HEK293 (cell line): Measurements from ENCODE around the gene RASA3.
"Not testable (repeated sequence)": the region's sequence is repeated elsewhere in the genome, so short reads cannot be mapped to it uniquely, and the experiment has no call there.

ENCODE experiments used
- CTCF ChIA-PET: fragments of 350-600 bp; formaldehyde crosslinking; extraction: SDS; loops from one replicate; lab custom pipeline; 2021; ENCODE audit warnings: antibody characterized with exemption; lab: Yijun Ruan, JAX
- POLR2A ChIA-PET: fragments of 300-600 bp; formaldehyde crosslinking; extraction: SDS; loops from one replicate; lab custom pipeline; 2020; ENCODE audit warnings: antibody characterized with exemption, inconsistent platforms; lab: Yijun Ruan, JAX
- H3K27ac ChIP-seq: fragments of 200-500 bp; sonication (Bioruptor generic); 2 replicates; pipeline ENCODE4 v1.5.1; 2014; ENCODE audit warnings: low read depth, low read length, control low read depth, inconsistent platforms; ENCODE audit errors: extremely low read depth
- H3K36me3 ChIP-seq, 2 experiments: fragments of 200-500 bp in 1 of 2; sonication (Bioruptor generic) in 1 of 2; 1 replicate in 1 of 2; 2 replicates in 1 of 2; pipeline ENCODE4 v1.5.1; 2014 to 2017; ENCODE audit warnings: inconsistent platforms in 2 of 2, low read length in 2 of 2; ENCODE audit not compliant: control insufficient read depth in 2 of 2, insufficient read depth in 1 of 2
- H3K4me1 ChIP-seq: fragments of 200-500 bp; sonication (Bioruptor generic); 2 replicates; pipeline ENCODE4 v1.5.1; 2014; ENCODE audit warnings: mild to moderate bottlenecking, low read length, inconsistent platforms; ENCODE audit not compliant: control insufficient read depth, insufficient read depth
- H3K4me3 ChIP-seq: 2 replicates; pipeline ENCODE4 v1.5.1; 2011; ENCODE audit warnings: low read depth, mild to moderate bottlenecking, control low read depth, low read length, moderate library complexity
- H3K9me3 ChIP-seq: fragments of 200-500 bp; sonication (Bioruptor generic); 2 replicates; pipeline ENCODE4 v1.5.1; 2014; ENCODE audit warnings: low read depth, low read length, inconsistent platforms; ENCODE audit not compliant: control insufficient read depth, insufficient read depth
- EGR2 ChIP-seq: fragments of 450-650 bp; formaldehyde crosslinking; IDR thresholded peaks from 2 replicates; pipeline ENCODE4 v1.5.1; 2016; ENCODE audit warnings: low read depth, missing biosample characterization, missing genetic modification characterization
- SALL2 ChIP-seq: fragments of 450-650 bp; formaldehyde crosslinking; IDR thresholded peaks from 2 replicates; pipeline ENCODE4 v1.5.0; 2017; ENCODE audit warnings: missing biosample characterization, mild to moderate bottlenecking, missing genetic modification characterization, borderline replicate concordance
- ZNF202 ChIP-seq: fragments of 450-650 bp; formaldehyde crosslinking; IDR thresholded peaks from 2 replicates; pipeline ENCODE4 v1.5.1; 2016; ENCODE audit warnings: missing biosample characterization, missing genetic modification characterization, borderline replicate concordance
- ZNF426 ChIP-seq: fragments of 450-650 bp; formaldehyde crosslinking; IDR thresholded peaks from 2 replicates; pipeline ENCODE4 v1.5.1; 2017; ENCODE audit warnings: missing biosample characterization, missing genetic modification characterization, mild to moderate bottlenecking, inconsistent platforms, moderate library complexity
- ZNF521 ChIP-seq: fragments of 450-650 bp; formaldehyde crosslinking; IDR thresholded peaks from 2 replicates; pipeline ENCODE4 v1.5.1; 2017; ENCODE audit warnings: missing biosample characterization, mild to moderate bottlenecking, missing genetic modification characterization
- ZNF530 ChIP-seq: fragments of 450-650 bp; formaldehyde crosslinking; IDR thresholded peaks from 2 replicates; pipeline ENCODE4 v1.5.1; 2016; ENCODE audit warnings: low read depth, missing biosample characterization, missing genetic modification characterization
- ZNF701 ChIP-seq: fragments of 450-650 bp; formaldehyde crosslinking; IDR thresholded peaks from 2 replicates; pipeline ENCODE4 v1.5.1; 2016; ENCODE audit warnings: missing biosample characterization, missing genetic modification characterization
- ZNF791 ChIP-seq: fragments of 450-650 bp; formaldehyde crosslinking; IDR thresholded peaks from 2 replicates; pipeline ENCODE4 v1.5.1; 2016; ENCODE audit warnings: missing biosample characterization, missing genetic modification characterization
- ZNF843 ChIP-seq: fragments of 450-650 bp; formaldehyde crosslinking; IDR thresholded peaks from 2 replicates; pipeline ENCODE4 v1.5.1; 2016; ENCODE audit warnings: missing biosample characterization, missing genetic modification characterization
- ZSCAN30 ChIP-seq: fragments of 450-650 bp; IDR thresholded peaks from 2 replicates; pipeline ENCODE4 v1.5.1; 2018; ENCODE audit warnings: missing biosample characterization, mild to moderate bottlenecking, missing genetic modification characterization, moderate library complexity
- TF ChIP-seq, protein P1 (sequence below): fragments of 450-650 bp; formaldehyde crosslinking; IDR thresholded peaks from 2 replicates; pipeline ENCODE4 v1.5.1; 2016; ENCODE audit warnings: missing biosample characterization, missing genetic modification characterization, low read depth
- TF ChIP-seq, protein P2 (sequence below): fragments of 450-650 bp; formaldehyde crosslinking; IDR thresholded peaks from 2 replicates; pipeline ENCODE4 v1.5.1; 2016; ENCODE audit warnings: missing biosample characterization, missing genetic modification characterization
- TF ChIP-seq, protein P3 (sequence below): fragments of 450-650 bp; formaldehyde crosslinking; IDR thresholded peaks from 2 replicates; pipeline ENCODE4 v1.5.1; 2016; ENCODE audit warnings: missing biosample characterization, missing genetic modification characterization
- TF ChIP-seq, protein P4 (sequence below): fragments of 450-650 bp; IDR thresholded peaks from 2 replicates; pipeline ENCODE4 v1.5.1; 2018; ENCODE audit warnings: missing biosample characterization, missing genetic modification characterization

Gene RASA3

DNA sequence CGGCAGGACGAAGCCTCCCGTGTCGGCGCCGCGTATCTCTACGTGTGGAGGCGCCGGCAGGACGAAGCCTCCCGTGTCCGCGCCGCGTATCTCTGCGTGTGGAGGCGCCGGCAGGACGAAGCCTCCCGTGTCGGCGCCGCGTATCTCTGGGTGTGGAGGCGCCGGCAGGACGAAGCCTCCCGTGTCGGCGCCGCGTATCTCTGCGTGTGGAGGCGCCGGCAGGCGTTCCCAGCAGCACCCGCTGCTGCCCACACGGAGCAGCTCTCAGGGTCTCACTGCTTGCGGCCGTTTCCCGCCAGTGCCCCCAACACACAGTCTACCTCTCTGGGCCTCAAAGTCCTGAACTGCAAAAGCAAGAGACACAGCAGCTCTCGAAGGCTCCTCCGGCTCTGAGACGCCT, 56.6 kb downstream of the RASA3 start:
- POLR2A ChIA-PET, H3K27ac ChIP-seq, H3K4me3 ChIP-seq, H3K9me3 ChIP-seq, CTCF ChIA-PET, H3K36me3 ChIP-seq, H3K4me1 ChIP-seq: not testable (repeated sequence)

DNA sequence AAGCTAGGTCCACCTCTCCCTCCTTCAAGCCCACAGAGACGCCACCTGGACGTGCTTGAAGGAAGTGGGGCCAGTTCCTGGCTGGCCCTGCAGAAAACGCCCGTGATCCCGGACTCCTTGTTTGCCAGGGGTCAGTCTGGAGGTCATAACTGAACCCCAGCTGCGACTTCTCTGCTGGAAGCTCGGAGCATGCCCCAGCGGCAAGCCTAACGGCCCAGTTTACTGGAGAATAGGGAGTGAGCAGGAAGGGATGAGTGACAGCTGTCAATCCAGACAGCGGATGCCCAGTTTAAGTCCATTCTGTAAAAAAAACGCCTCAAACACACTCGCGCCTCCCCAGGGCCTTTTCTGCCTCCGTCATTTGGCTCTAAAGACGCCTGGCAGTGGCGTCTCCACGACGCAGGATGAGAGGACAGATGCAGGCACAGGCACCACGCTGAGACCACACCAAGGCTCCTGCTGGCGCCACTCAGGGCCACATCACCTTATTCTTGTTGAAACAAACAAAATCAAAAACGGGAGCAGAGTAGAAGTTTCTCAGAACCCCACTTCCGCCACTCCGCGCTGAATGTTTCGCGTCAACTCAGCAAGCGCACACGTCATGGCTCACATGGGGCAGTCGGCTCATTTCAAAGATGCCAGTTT, 57.6 kb downstream of the RASA3 start:
- Histone ChIP-seq H3K4me3 (no peak overlapping the region), H3K36me3 (no peaks in the 10 kb centered on the region), H3K27ac (no peak overlapping the region), H3K9me3 (no peaks in the 10 kb centered on the region), H3K4me1 (no peaks in the 10 kb centered on the region)
- TF ChIP-seq, protein P1, sequence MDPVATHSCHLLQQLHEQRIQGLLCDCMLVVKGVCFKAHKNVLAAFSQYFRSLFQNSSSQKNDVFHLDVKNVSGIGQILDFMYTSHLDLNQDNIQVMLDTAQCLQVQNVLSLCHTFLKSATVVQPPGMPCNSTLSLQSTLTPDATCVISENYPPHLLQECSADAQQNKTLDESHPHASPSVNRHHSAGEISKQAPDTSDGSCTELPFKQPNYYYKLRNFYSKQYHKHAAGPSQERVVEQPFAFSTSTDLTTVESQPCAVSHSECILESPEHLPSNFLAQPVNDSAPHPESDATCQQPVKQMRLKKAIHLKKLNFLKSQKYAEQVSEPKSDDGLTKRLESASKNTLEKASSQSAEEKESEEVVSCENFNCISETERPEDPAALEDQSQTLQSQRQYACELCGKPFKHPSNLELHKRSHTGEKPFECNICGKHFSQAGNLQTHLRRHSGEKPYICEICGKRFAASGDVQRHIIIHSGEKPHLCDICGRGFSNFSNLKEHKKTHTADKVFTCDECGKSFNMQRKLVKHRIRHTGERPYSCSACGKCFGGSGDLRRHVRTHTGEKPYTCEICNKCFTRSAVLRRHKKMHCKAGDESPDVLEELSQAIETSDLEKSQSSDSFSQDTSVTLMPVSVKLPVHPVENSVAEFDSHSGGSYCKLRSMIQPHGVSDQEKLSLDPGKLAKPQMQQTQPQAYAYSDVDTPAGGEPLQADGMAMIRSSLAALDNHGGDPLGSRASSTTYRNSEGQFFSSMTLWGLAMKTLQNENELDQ, result no peak
- TF ChIP-seq ZNF701 (tag by site-specific recombination), result no peak
- no peak for TF ChIP-seq ZNF426 (tag by site-specific recombination)
- no peak for TF ChIP-seq ZSCAN30 (tag by site-specific recombination)
- POLR2A ChIA-PET, result no interaction called here
- CTCF ChIA-PET, result interaction anchor here (0.5 to 0.6 kb wide), 2 partner anchors 10 to 104 kb away, joined by 3 to 4 read pairs; no protein-coding TSS in a partner anchor

DNA sequence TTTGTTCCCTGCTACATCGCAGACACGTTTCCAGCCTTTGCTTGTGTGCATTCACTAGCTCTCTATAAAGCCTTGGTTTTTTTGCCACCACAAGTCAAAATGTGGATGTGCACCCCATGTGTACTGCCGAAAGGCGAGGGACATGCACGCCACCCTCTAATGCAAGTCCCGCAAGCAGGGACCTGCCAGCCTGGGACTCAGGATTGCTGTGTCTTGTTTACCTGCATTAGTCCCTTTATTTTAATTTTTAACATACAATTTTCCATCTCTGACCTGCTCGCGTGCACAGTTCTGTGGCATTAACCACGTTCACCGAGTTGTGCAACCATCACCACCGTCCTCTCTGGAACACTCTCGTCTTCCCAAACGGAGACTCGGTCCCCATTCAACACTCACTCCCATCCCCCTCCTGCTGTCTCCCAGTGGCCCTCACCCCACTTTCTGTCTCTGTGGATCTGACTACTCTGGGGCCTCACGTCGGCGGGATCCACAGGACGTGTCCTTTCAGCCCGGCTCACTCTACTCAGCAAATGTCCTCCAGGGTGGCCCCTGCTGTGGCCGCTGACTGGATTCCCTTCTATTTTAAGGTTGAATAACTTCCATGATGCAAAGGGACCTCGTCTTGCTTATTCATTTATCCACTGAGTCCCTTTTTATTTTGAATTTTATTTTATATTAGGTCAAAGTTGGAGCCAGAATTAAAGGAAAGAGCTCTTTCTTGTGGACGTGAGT, 58.4 kb downstream of the RASA3 start:
- H3K9me3 ChIP-seq, result no peaks in the 10 kb centered on the region
- H3K4me3 ChIP-seq, result no peak overlapping the region
- no peak overlapping the region for H3K27ac ChIP-seq
- H3K4me1 ChIP-seq, result no peaks in the 10 kb centered on the region
- TF ChIP-seq, protein P2, sequence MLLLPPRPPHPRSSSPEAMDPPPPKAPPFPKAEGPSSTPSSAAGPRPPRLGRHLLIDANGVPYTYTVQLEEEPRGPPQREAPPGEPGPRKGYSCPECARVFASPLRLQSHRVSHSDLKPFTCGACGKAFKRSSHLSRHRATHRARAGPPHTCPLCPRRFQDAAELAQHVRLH (tag by site-specific recombination), result no peak
- TF ChIP-seq, protein P1, result no peak
- TF ChIP-seq ZNF202 (no peak), SALL2 (no peak), ZNF791 (tag by site-specific recombination) (no peak), EGR2 (tag by site-specific recombination) (no peak)
- CTCF ChIA-PET, result interaction anchor here (0.7 kb wide), 1 partner anchor 81 kb away, joined by 3 read pairs; no protein-coding TSS in a partner anchor
- POLR2A ChIA-PET, result no interaction called here
- no peaks in the 10 kb centered on the region for H3K36me3 ChIP-seq

DNA sequence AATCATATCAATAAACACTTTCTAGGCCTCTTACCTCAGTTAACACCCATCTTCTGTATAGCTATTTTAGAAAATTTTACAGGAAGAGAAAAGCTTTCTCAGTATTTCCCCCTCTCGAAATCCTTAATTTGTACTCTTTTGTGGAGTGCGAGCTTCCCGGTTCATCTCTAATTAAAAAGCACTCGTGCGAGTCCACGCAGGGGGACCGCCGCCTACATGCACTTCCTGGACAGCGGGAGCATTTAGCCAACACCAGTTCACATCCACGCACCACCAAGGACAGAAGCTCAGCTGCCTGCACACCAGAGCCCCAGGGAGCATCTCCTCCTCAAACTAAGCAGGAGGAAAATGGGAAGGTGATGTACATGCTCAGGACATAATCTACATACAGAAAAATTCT, 60.0 kb downstream of the RASA3 start:
- Histone ChIP-seq H3K9me3 (no peaks in the 10 kb centered on the region), H3K4me3 (no peak overlapping the region), H3K27ac (no peak overlapping the region), H3K36me3 (no peaks in the 10 kb centered on the region), H3K4me1 (no peaks in the 10 kb centered on the region)
- CTCF ChIA-PET, result no interaction called here
- POLR2A ChIA-PET, result no interaction called here
- TF ChIP-seq ZNF843 (tag by site-specific recombination) (no peak), ZNF530 (tag by site-specific recombination) (no peak), ZNF521 (tag by site-specific recombination) (no peak)
- TF ChIP-seq, protein P3, sequence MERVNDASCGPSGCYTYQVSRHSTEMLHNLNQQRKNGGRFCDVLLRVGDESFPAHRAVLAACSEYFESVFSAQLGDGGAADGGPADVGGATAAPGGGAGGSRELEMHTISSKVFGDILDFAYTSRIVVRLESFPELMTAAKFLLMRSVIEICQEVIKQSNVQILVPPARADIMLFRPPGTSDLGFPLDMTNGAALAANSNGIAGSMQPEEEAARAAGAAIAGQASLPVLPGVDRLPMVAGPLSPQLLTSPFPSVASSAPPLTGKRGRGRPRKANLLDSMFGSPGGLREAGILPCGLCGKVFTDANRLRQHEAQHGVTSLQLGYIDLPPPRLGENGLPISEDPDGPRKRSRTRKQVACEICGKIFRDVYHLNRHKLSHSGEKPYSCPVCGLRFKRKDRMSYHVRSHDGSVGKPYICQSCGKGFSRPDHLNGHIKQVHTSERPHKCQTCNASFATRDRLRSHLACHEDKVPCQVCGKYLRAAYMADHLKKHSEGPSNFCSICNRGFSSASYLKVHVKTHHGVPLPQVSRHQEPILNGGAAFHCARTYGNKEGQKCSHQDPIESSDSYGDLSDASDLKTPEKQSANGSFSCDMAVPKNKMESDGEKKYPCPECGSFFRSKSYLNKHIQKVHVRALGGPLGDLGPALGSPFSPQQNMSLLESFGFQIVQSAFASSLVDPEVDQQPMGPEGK, result no peak
- TF ChIP-seq, protein P1, result no peak
- TF ChIP-seq, protein P4, sequence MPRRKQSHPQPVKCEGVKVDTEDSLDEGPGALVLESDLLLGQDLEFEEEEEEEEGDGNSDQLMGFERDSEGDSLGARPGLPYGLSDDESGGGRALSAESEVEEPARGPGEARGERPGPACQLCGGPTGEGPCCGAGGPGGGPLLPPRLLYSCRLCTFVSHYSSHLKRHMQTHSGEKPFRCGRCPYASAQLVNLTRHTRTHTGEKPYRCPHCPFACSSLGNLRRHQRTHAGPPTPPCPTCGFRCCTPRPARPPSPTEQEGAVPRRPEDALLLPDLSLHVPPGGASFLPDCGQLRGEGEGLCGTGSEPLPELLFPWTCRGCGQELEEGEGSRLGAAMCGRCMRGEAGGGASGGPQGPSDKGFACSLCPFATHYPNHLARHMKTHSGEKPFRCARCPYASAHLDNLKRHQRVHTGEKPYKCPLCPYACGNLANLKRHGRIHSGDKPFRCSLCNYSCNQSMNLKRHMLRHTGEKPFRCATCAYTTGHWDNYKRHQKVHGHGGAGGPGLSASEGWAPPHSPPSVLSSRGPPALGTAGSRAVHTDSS (tag by site-specific recombination), result no peak
